HepG2 (cell line): ENCODE data around the gene INAFM2. TPM values are rescaled to one million over a fixed set of nuclear protein-coding genes. Genes with fewer than 3 reads are reported as not detected.

Experiments
- EEA1 ChIP-seq: sonication (generic); formaldehyde crosslinking; IDR thresholded peaks from 2 replicates; pipeline ENCODE4 v1.5.1; 2020; ENCODE audit warnings: mild to moderate bottlenecking, missing genetic modification reagents, borderline replicate concordance
- RXRA ChIP-seq: sonication (generic); formaldehyde crosslinking; IDR thresholded peaks from 2 replicates; pipeline ENCODE4 v1.5.1; 2020; ENCODE audit warnings: missing genetic modification reagents
- ZNF292 ChIP-seq: sonication (generic); formaldehyde crosslinking; IDR thresholded peaks from 2 replicates; pipeline ENCODE4 v1.8.1; 2022; ENCODE audit warnings: mild to moderate bottlenecking, low read depth, missing genetic modification reagents, borderline replicate concordance
- ZNF350 ChIP-seq: sonication (generic); formaldehyde crosslinking; IDR thresholded peaks from 2 replicates; pipeline ENCODE4 v1.4.0; 2020; ENCODE audit warnings: mild to moderate bottlenecking, low read depth, missing genetic modification reagents, borderline replicate concordance
- polyA plus RNA-seq, 8 experiments: library from polyadenylated mRNA; depleted of rRNA in 3 of 8; stranded (reverse) in 7 of 8; unstranded in 1 of 8; fragments of >200 nt; fragmentation: Illumina TruSeq in 4 of 8; extraction: Trizol in 4 of 8; gene quantifications; 2 replicates each; pipeline versions ENCODE4 v1.2.1 to v1.2.3, GENCODE V29; 2011 to 2016; ENCODE audit warnings: low read depth in 4 of 8, missing spikeins in 1 of 8, mixed read lengths in 1 of 8; ENCODE audit not compliant: insufficient read depth in 1 of 8
- total RNA-seq, 5 experiments: library from RNA; depleted of rRNA; stranded (reverse); fragments of >200 nt; fragmentation: Illumina TruSeq; extraction: Trizol; gene quantifications; 2 replicates each; pipeline ENCODE4 v1.2.3, GENCODE V29; 2016; ENCODE audit warnings: low read depth in 1 of 5
- TF ChIP-seq, protein P1 (sequence below): sonication (generic); formaldehyde crosslinking; IDR thresholded peaks from 2 replicates; pipeline ENCODE4 v1.4.0; 2020; ENCODE audit warnings: missing genetic modification reagents
- TF ChIP-seq, protein P2 (sequence below), 2 experiments: sonication (generic) in 1 of 2; formaldehyde crosslinking in 1 of 2; IDR thresholded peaks; 2 replicates each; pipeline versions ENCODE4 v1.5.1 to v1.6.1; 2011 to 2020; ENCODE audit warnings: borderline replicate concordance in 1 of 2, low read depth in 1 of 2, low read length in 1 of 2, mild to moderate bottlenecking in 1 of 2, missing genetic modification reagents in 1 of 2, moderate library complexity in 1 of 2
- TF ChIP-seq, protein P3 (sequence below): sonication (generic); formaldehyde crosslinking; conservative IDR thresholded peaks from 2 replicates; pipeline ENCODE4 v1.4.0; 2020; ENCODE audit warnings: missing genetic modification reagents
- TF ChIP-seq, protein P4 (sequence below): sonication (generic); formaldehyde crosslinking; IDR thresholded peaks from 2 replicates; pipeline ENCODE4 v1.5.1; 2020; ENCODE audit warnings: missing genetic modification reagents, mild to moderate bottlenecking, borderline replicate concordance
- TF ChIP-seq, protein P5 (sequence below): sonication (generic); formaldehyde crosslinking; IDR thresholded peaks from 2 replicates; pipeline ENCODE4 v1.8.0; 2022; ENCODE audit warnings: missing genetic modification reagents, mild to moderate bottlenecking, moderate library complexity, borderline replicate concordance

INAFM2 gene
- total and polyA plus RNA-seq, 2 of the 13 experiments (the other 11 are each of a cell fraction or from before 2014, with no cell fraction given) = 5.5 to 6.5 TPM

DNA sequence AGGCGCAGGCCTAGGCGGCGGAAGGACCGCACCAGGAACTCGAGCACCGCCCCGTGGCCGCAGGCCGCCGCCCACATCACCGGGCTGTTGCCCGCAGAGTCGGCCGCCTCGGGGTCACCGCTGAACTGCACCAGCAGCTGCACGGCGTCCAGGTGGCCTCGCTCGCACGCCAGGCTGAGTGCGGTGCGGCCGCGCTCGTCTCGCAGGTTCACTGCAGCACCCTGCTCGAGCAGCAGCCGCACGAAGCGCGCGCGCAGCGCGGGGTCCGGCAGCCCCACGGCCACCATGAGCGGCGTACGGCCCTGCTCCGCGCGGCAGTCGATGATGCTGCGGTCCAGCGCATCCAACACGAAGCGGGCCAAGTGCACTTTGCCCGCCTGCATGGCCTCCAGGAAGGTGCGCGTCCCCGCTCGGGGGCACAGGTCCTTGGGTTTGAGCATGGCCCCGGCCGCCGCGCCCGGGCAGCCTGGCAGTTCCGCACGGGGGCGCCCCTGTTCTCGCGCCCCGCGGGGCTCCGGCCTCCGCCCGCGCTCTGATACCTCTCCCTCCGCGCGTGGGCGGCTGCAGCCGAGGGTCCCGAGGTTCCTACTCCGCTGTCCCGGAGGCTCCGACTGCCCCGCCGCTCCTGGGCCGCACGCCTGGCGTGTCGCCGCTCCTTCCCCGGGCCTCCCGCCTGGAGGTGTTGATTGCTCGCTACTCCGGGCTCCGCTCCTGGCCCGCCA, 41.2 kb upstream of the INAFM2 start (continued):
- TF ChIP-seq, protein P1, sequence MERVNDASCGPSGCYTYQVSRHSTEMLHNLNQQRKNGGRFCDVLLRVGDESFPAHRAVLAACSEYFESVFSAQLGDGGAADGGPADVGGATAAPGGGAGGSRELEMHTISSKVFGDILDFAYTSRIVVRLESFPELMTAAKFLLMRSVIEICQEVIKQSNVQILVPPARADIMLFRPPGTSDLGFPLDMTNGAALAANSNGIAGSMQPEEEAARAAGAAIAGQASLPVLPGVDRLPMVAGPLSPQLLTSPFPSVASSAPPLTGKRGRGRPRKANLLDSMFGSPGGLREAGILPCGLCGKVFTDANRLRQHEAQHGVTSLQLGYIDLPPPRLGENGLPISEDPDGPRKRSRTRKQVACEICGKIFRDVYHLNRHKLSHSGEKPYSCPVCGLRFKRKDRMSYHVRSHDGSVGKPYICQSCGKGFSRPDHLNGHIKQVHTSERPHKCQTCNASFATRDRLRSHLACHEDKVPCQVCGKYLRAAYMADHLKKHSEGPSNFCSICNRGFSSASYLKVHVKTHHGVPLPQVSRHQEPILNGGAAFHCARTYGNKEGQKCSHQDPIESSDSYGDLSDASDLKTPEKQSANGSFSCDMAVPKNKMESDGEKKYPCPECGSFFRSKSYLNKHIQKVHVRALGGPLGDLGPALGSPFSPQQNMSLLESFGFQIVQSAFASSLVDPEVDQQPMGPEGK = no peak
- TF ChIP-seq, protein P2, sequence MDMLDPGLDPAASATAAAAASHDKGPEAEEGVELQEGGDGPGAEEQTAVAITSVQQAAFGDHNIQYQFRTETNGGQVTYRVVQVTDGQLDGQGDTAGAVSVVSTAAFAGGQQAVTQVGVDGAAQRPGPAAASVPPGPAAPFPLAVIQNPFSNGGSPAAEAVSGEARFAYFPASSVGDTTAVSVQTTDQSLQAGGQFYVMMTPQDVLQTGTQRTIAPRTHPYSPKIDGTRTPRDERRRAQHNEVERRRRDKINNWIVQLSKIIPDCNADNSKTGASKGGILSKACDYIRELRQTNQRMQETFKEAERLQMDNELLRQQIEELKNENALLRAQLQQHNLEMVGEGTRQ (IDR thresholded peaks at IDR 0.05; ENCODE audit: low read depth, low read length) = no peak
- TF ChIP-seq, protein P2 (CRISPR knock-in tag; IDR thresholded peaks at IDR 0.05; ENCODE audit: borderline replicate concordance) = no peak
- TF ChIP-seq ZNF350 (CRISPR knock-in tag) = no peak
- TF ChIP-seq, protein P3, sequence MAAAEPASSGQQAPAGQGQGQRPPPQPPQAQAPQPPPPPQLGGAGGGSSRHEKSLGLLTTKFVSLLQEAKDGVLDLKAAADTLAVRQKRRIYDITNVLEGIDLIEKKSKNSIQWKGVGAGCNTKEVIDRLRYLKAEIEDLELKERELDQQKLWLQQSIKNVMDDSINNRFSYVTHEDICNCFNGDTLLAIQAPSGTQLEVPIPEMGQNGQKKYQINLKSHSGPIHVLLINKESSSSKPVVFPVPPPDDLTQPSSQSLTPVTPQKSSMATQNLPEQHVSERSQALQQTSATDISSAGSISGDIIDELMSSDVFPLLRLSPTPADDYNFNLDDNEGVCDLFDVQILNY (CRISPR knock-in tag) = no peak
- TF ChIP-seq, protein P4, sequence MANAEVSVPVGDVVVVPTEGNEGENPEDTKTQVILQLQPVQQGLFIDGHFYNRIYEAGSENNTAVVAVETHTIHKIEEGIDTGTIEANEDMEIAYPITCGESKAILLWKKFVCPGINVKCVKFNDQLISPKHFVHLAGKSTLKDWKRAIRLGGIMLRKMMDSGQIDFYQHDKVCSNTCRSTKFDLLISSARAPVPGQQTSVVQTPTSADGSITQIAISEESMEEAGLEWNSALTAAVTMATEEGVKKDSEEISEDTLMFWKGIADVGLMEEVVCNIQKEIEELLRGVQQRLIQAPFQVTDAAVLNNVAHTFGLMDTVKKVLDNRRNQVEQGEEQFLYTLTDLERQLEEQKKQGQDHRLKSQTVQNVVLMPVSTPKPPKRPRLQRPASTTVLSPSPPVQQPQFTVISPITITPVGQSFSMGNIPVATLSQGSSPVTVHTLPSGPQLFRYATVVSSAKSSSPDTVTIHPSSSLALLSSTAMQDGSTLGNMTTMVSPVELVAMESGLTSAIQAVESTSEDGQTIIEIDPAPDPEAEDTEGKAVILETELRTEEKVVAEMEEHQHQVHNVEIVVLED = no peak
- 0 out of 2 replicates have a peak, but pooled peaks have one; percentile 35 for TF ChIP-seq EEA1 (CRISPR knock-in tag)
- TF ChIP-seq RXRA (CRISPR knock-in tag) = 0 out of 2 replicates have a peak, but pooled peaks have one; percentile 27
- TF ChIP-seq ZNF292 (CRISPR knock-in tag) = no peak
- TF ChIP-seq, protein P5, sequence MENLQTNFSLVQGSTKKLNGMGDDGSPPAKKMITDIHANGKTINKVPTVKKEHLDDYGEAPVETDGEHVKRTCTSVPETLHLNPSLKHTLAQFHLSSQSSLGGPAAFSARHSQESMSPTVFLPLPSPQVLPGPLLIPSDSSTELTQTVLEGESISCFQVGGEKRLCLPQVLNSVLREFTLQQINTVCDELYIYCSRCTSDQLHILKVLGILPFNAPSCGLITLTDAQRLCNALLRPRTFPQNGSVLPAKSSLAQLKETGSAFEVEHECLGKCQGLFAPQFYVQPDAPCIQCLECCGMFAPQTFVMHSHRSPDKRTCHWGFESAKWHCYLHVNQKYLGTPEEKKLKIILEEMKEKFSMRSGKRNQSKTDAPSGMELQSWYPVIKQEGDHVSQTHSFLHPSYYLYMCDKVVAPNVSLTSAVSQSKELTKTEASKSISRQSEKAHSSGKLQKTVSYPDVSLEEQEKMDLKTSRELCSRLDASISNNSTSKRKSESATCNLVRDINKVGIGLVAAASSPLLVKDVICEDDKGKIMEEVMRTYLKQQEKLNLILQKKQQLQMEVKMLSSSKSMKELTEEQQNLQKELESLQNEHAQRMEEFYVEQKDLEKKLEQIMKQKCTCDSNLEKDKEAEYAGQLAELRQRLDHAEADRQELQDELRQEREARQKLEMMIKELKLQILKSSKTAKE (CRISPR knock-in tag) = 0 out of 2 replicates have a peak, but pooled peaks have one; percentile 15
